ENCODE results near the gene CROCC. TPM values are rescaled to one million over a fixed set of nuclear protein-coding genes. Genes with fewer than 3 reads are reported as not detected.

The CROCC gene
- total RNA-seq, 1 donor from 2014 or later: 15.2 TPM

GRCh38 chr1:16920951-16921350, 780 bp upstream of the CROCC start:
- H3K4me2 ChIP-seq: peak overlapping the region; percentile 100
- peaks cover 2% of the 10 kb centered on the region for H3K36me3 Mint-ChIP-seq
- no peak overlapping the region for H2AFZ ChIP-seq (replicated peaks)
- H3K79me2 ChIP-seq (ENCODE audit: low read depth): peaks cover 42% of the 10 kb centered on the region
- peaks cover 48% of the 10 kb centered on the region for H3K4me1 Mint-ChIP-seq
- no peaks in the 10 kb centered on the region for H3K9me3 ChIP-seq (ENCODE audit: low read depth)
- peak overlapping the region; percentile 64 for H3K4me3 ChIP-seq
- peaks cover 21% of the 10 kb centered on the region for H3K4me1 ChIP-seq
- DNase-seq (ENCODE audit: low spot score): no peak
- H3K9me3 Mint-ChIP-seq: no peaks in the 10 kb centered on the region
- TF ChIP-seq CTCF (IDR thresholded peaks at IDR 0.05): no peak
- no peak for TF ChIP-seq EZH2 (IDR thresholded peaks at IDR 0.05)
- no peaks in the 10 kb centered on the region for H3K36me3 ChIP-seq
- no peaks in the 10 kb centered on the region for H3K27me3 ChIP-seq
- H3K27ac Mint-ChIP-seq: no peak overlapping the region
- H3K27ac ChIP-seq: no peak overlapping the region
- no peaks in the 10 kb centered on the region for H4K20me1 ChIP-seq (ENCODE audit: low read depth)
- H3F3A ChIP-seq (ENCODE audit: low read depth): peaks cover 33% of the 10 kb centered on the region
- H3K27me3 Mint-ChIP-seq (ENCODE audit: insufficient read depth, low read depth): peaks cover 4% of the 10 kb centered on the region
- H3K4me3 Mint-ChIP-seq: peak overlapping the region; percentile 90
- H3K9ac ChIP-seq: no peak overlapping the region

- TF ChIP-seq EZH2phosphoT487 (IDR thresholded peaks at IDR 0.05): no peak
- no peak for TF ChIP-seq EZH2 (IDR thresholded peaks at IDR 0.05)
- TF ChIP-seq CTCF (IDR thresholded peaks at IDR 0.05): no peak
- peaks cover 34% of the 10 kb centered on the region for H3K4me1 ChIP-seq
- no peaks in the 10 kb centered on the region for H3K27me3 ChIP-seq
- no peak overlapping the region for H3K27ac ChIP-seq
- peak overlapping the region; percentile 64 for H3K4me3 ChIP-seq
- no peaks in the 10 kb centered on the region for H3K36me3 ChIP-seq
- H3K79me2 ChIP-seq (ENCODE audit: low read depth): peaks cover 57% of the 10 kb centered on the region
- peaks cover 64% of the 10 kb centered on the region for H3K4me1 Mint-ChIP-seq
- H3K27ac Mint-ChIP-seq: peak overlapping the region; percentile 15
- peaks cover 8% of the 10 kb centered on the region for H4K20me1 ChIP-seq (ENCODE audit: low read depth)
- H3K27me3 Mint-ChIP-seq (ENCODE audit: insufficient read depth, low read depth): peaks cover 4% of the 10 kb centered on the region
- H2AFZ ChIP-seq (replicated peaks): no peak overlapping the region
- peak overlapping the region; percentile 42 for H3K9ac ChIP-seq
- H3K9me3 Mint-ChIP-seq: no peaks in the 10 kb centered on the region
- H3K4me2 ChIP-seq: peak overlapping the region; percentile 100
- no peak for DNase-seq (ENCODE audit: low spot score)
- peaks cover 8% of the 10 kb centered on the region for H3K36me3 Mint-ChIP-seq
- H3K9me3 ChIP-seq (ENCODE audit: low read depth): no peaks in the 10 kb centered on the region
- H3K4me3 Mint-ChIP-seq: peak overlapping the region; percentile 90
- H3F3A ChIP-seq (ENCODE audit: low read depth): peaks cover 45% of the 10 kb centered on the region
These were observed 735 bp downstream of the CROCC start for GRCh38 chr1:16922466-16922865.

GRCh38 chr1:16922885-16923431, 1.2 kb downstream of the CROCC start:
- peaks cover 8% of the 10 kb centered on the region for H3K36me3 Mint-ChIP-seq
- TF ChIP-seq CTCF (IDR thresholded peaks at IDR 0.05) (no peak), EZH2 (IDR thresholded peaks at IDR 0.05) (no peak), EZH2phosphoT487 (IDR thresholded peaks at IDR 0.05) (no peak)
- no peaks in the 10 kb centered on the region for H3K36me3 ChIP-seq
- H3K79me2 ChIP-seq (ENCODE audit: low read depth): peaks cover 62% of the 10 kb centered on the region
- H3K27me3 ChIP-seq: no peaks in the 10 kb centered on the region
- peak overlapping the region; percentile 100 for H3K4me2 ChIP-seq
- no peaks in the 10 kb centered on the region for H3K9me3 Mint-ChIP-seq
- peaks cover 34% of the 10 kb centered on the region for H3K4me1 ChIP-seq
- no peaks in the 10 kb centered on the region for H3K9me3 ChIP-seq (ENCODE audit: low read depth)
- H4K20me1 ChIP-seq (ENCODE audit: low read depth): peaks cover 12% of the 10 kb centered on the region
- peaks cover 4% of the 10 kb centered on the region for H3K27me3 Mint-ChIP-seq (ENCODE audit: insufficient read depth, low read depth)
- peaks cover 45% of the 10 kb centered on the region for H3F3A ChIP-seq (ENCODE audit: low read depth)
- peak overlapping the region; percentile 15 for H3K27ac Mint-ChIP-seq
- H2AFZ ChIP-seq (replicated peaks): no peak overlapping the region
- H3K4me1 Mint-ChIP-seq: peaks cover 68% of the 10 kb centered on the region
- H3K4me3 ChIP-seq: peak overlapping the region; percentile 64
- H3K4me3 Mint-ChIP-seq: peak overlapping the region; percentile 90
- no peak overlapping the region for H3K27ac ChIP-seq
- DNase-seq (ENCODE audit: low spot score): no peak
- H3K9ac ChIP-seq: peak overlapping the region; percentile 42

All from neural progenitor cell (in vitro differentiated cells).